ENCODE measurements around the gene OR10A4.
"Not testable (repeated sequence)": the region's sequence is repeated elsewhere in the genome, so short reads cannot be mapped to it uniquely, and the experiment has no call there.

The OR10A4 gene

GRCh38 chr11:6900327-6900999 lies 24.0 kb downstream of the OR10A4 start:
- DNase-seq: no peak

GRCh38 chr11:6904804-6905203 lies 28.4 kb downstream of the OR10A4 start:
- DNase-seq: not testable (repeated sequence)

GRCh38 chr11:6911378-6911777 lies 35.0 kb downstream of the OR10A4 start:
- DNase-seq: no peak

- no peak for DNase-seq
These were observed 35.5 kb downstream of the OR10A4 start for GRCh38 chr11:6911948-6912347.

- DNase-seq: no peak
These were observed 43.3 kb downstream of the OR10A4 start for GRCh38 chr11:6919698-6920097.

GRCh38 chr11:6920702-6921101 lies 44.3 kb downstream of the OR10A4 start, which contains the start of gene OR2D3:
TSS of gene OR2D3 (plus strand) at chr11:6921002. CDS start at chr11:6921002, 0 bp downstream.
- DNase-seq: no peak

GRCh38 chr11:6925007-6925577 lies 48.7 kb downstream of the OR10A4 start:
- DNase-seq: no peak

GRCh38 chr11:6925636-6926207 lies 49.3 kb downstream of the OR10A4 start:
- no peak for DNase-seq

GRCh38 chr11:6926208-6927029 lies 50.0 kb downstream of the OR10A4 start, which contains the start of gene ZNF215:
TSS of gene ZNF215 (plus strand) at chr11:6926426. CDS start at chr11:6932273, 5,847 bp downstream.
- no peak for DNase-seq

- DNase-seq: no peak
These were observed 50.7 kb downstream of the OR10A4 start for GRCh38 chr11:6927030-6927617.
